Measurements from ENCODE around the gene NCOR1. TPM values are rescaled to one million over a fixed set of nuclear protein-coding genes. Genes with fewer than 3 reads are reported as not detected.
"Not testable (repeated sequence)": the region's sequence is repeated elsewhere in the genome, so short reads cannot be mapped to it uniquely, and the experiment has no call there.

NCOR1 gene
- total RNA-seq, 1 experiment from 2014 or later: 95.2 TPM

DNA sequence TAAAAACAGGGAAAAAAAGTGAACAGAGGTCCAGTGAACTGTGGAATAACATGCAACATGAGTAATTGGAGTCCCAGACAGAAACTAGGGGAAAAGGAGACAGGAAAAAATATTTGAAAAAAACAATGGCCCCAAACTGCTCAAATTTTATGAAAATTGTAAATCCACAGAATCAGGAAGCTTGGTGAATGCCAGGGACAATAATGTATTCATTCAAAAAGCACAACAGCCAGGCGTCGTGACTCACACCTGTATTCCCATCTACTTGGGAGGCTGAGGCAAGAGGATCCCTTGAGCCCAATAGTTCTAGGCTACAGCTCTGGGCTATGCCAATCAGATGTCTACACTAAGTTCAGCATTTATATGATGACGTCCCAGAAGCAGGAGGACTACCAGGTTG lies 23.7 kb downstream of the NCOR1 start:
- H3K9me3 ChIP-seq (ENCODE audit: low read length): no peaks in the 10 kb centered on the region
- DNase-seq: no peak
- no peak overlapping the region for H3K9ac ChIP-seq (ENCODE audit: low read length)
- H3K36me3 ChIP-seq (ENCODE audit: insufficient read depth, low read length): peaks cover 7% of the 10 kb centered on the region
- no peak overlapping the region for H2AFZ ChIP-seq (ENCODE audit: low read length)
- no peaks in the 10 kb centered on the region for H3K4me1 ChIP-seq (ENCODE audit: low read length)
- no peak overlapping the region for H3K27ac ChIP-seq (ENCODE audit: low read length)
- no peak overlapping the region for H3K4me2 ChIP-seq (ENCODE audit: low read depth, low read length, poor library complexity, severe bottlenecking)
- no peak overlapping the region for H3K4me3 ChIP-seq (ENCODE audit: low read length)
- no peaks in the 10 kb centered on the region for H4K20me1 ChIP-seq (ENCODE audit: insufficient read depth, low read depth, low read length)
- H3K27me3 ChIP-seq (ENCODE audit: low read length): no peaks in the 10 kb centered on the region
- H3K79me2 ChIP-seq (ENCODE audit: low read length): peaks cover 88% of the 10 kb centered on the region
- no peaks in the 10 kb centered on the region for H3K9me2 ChIP-seq (replicated peaks; ENCODE audit: insufficient read depth, low read length)

DNA sequence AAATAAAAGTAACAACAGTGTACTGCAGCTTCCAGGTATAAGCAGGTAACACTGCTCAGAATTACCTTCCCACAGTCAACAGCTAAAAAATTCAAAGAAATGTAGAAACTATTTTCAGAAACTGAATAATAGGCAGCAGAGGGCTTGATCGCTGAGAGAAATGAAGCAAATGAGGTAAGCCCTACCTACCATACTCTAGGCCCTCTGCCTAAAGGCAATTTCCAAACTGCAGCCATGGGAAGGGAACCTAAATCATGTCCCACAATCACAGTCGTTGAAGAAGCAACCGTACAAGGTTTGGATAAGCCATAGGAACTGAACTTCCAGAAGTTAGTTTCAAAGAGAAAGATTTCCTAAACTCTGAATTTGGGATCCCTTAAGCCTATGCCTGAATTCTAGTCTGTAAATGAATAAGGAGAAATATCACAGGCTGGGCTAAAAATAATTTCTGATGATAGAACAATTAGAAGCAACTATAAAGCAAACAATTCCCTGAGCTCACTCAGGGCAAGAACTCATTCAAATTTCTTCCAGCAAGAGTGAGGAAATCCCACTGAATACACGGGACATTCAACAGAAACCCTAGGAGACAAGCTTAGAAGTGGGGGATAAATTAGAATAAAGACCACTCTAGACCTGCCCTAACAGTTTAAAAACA lies 24.5 kb downstream of the NCOR1 start:
- H3K9me2 ChIP-seq (replicated peaks; ENCODE audit: insufficient read depth, low read length): no peaks in the 10 kb centered on the region
- no peak overlapping the region for H3K4me2 ChIP-seq (ENCODE audit: low read depth, low read length, poor library complexity, severe bottlenecking)
- no peak overlapping the region for H3K9ac ChIP-seq (ENCODE audit: low read length)
- H3K27me3 ChIP-seq (ENCODE audit: low read length): no peaks in the 10 kb centered on the region
- no peak overlapping the region for H3K4me3 ChIP-seq (ENCODE audit: low read length)
- H3K27ac ChIP-seq (ENCODE audit: low read length): no peak overlapping the region
- no peaks in the 10 kb centered on the region for H4K20me1 ChIP-seq (ENCODE audit: insufficient read depth, low read depth, low read length)
- peaks cover 15% of the 10 kb centered on the region for H3K36me3 ChIP-seq (ENCODE audit: insufficient read depth, low read length)
- no peaks in the 10 kb centered on the region for H3K4me1 ChIP-seq (ENCODE audit: low read length)
- no peak for DNase-seq
- no peak overlapping the region for H2AFZ ChIP-seq (ENCODE audit: low read length)
- no peaks in the 10 kb centered on the region for H3K9me3 ChIP-seq (ENCODE audit: low read length)
- peaks cover 92% of the 10 kb centered on the region for H3K79me2 ChIP-seq (ENCODE audit: low read length)

DNA sequence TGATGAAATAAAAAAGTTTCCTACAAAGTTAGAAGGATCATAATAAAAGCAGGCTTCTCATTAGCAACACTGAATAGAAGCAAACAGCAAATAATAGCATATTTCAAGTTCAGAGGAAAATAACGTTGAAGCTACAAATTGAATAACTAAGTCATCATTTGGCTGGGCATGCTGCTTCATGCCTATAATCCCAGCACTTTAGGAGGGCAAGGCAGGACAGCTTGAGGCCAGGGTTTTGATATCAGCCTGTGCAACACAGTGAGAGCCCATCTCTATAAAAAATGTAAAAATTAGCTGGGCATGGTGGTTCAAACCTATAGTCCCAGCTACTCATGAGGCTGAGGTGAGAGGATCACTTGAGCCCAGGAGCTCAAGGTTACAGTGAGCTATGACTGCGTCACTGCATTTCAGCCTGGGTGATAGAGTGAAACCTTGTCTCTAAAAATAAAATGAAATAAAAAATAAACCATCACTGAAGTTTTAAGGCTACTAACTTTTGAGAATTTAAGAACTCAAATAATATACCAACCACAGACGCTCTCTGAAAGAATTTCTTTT lies 25.5 kb downstream of the NCOR1 start:
- H4K20me1 ChIP-seq (ENCODE audit: insufficient read depth, low read depth, low read length): no peaks in the 10 kb centered on the region
- H3K36me3 ChIP-seq (ENCODE audit: insufficient read depth, low read length): peaks cover 22% of the 10 kb centered on the region
- H3K27ac ChIP-seq (ENCODE audit: low read length): no peak overlapping the region
- no peak overlapping the region for H2AFZ ChIP-seq (ENCODE audit: low read length)
- no peak overlapping the region for H3K9ac ChIP-seq (ENCODE audit: low read length)
- no peaks in the 10 kb centered on the region for H3K27me3 ChIP-seq (ENCODE audit: low read length)
- no peak overlapping the region for H3K4me3 ChIP-seq (ENCODE audit: low read length)
- H3K4me1 ChIP-seq (ENCODE audit: low read length): no peaks in the 10 kb centered on the region
- no peak for DNase-seq
- peaks cover 91% of the 10 kb centered on the region for H3K79me2 ChIP-seq (ENCODE audit: low read length)
- H3K9me2 ChIP-seq (replicated peaks; ENCODE audit: insufficient read depth, low read length): no peaks in the 10 kb centered on the region
- no peaks in the 10 kb centered on the region for H3K9me3 ChIP-seq (ENCODE audit: low read length)
- H3K4me2 ChIP-seq (ENCODE audit: low read depth, low read length, poor library complexity, severe bottlenecking): no peak overlapping the region

DNA sequence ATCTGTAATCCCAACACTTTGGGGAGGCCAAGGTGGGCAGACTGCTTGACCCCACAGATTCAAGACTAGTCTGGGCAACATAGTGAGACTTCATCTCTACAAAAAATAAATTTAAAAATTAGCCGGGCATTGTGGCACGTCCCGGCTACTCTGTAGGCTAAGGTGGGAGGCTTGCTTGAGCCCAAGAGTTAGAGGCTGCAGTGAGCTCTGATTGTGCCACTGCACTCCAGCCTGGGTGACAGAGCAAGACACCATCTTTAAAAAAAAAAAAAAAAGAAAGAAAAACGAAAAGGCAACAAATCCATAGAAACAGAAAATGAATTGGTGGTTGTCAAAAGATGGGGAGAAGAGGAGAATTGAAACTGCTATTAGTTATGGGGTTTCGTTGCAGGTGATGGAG lies 27.7 kb downstream of the NCOR1 start:
- no peak overlapping the region for H3K4me2 ChIP-seq (ENCODE audit: low read depth, low read length, poor library complexity, severe bottlenecking)
- H3K4me3 ChIP-seq (ENCODE audit: low read length): no peak overlapping the region
- H3K9me2 ChIP-seq (replicated peaks; ENCODE audit: insufficient read depth, low read length): no peaks in the 10 kb centered on the region
- H3K27ac ChIP-seq (ENCODE audit: low read length): no peak overlapping the region
- H3K9me3 ChIP-seq (ENCODE audit: low read length): no peaks in the 10 kb centered on the region
- H3K27me3 ChIP-seq (ENCODE audit: low read length): no peaks in the 10 kb centered on the region
- H3K36me3 ChIP-seq (ENCODE audit: insufficient read depth, low read length): peaks cover 34% of the 10 kb centered on the region
- H3K79me2 ChIP-seq (ENCODE audit: low read length): peaks cover 96% of the 10 kb centered on the region
- H2AFZ ChIP-seq (ENCODE audit: low read length): no peak overlapping the region
- H4K20me1 ChIP-seq (ENCODE audit: insufficient read depth, low read depth, low read length): no peaks in the 10 kb centered on the region
- H3K4me1 ChIP-seq (ENCODE audit: low read length): no peaks in the 10 kb centered on the region
- no peak overlapping the region for H3K9ac ChIP-seq (ENCODE audit: low read length)
- DNase-seq: no peak

GRCh38 chr17:16181581-16181980 lies 33.8 kb downstream of the NCOR1 start:
- Histone ChIP-seq H3K9ac (ENCODE audit: low read length) (no peak overlapping the region), H2AFZ (ENCODE audit: low read length) (no peak overlapping the region), H3K4me2 (ENCODE audit: low read depth, low read length, poor library complexity, severe bottlenecking) (no peak overlapping the region), H3K4me3 (ENCODE audit: low read length) (no peak overlapping the region), H3K9me3 (ENCODE audit: low read length) (no peaks in the 10 kb centered on the region), H3K4me1 (ENCODE audit: low read length) (no peaks in the 10 kb centered on the region), H3K27ac (ENCODE audit: low read length) (no peak overlapping the region), H4K20me1 (ENCODE audit: insufficient read depth, low read depth, low read length) (no peaks in the 10 kb centered on the region), H3K79me2 (ENCODE audit: low read length) (peaks cover 88% of the 10 kb centered on the region), H3K9me2 (replicated peaks; ENCODE audit: insufficient read depth, low read length) (no peaks in the 10 kb centered on the region), H3K36me3 (ENCODE audit: insufficient read depth, low read length) (peaks cover 39% of the 10 kb centered on the region), H3K27me3 (ENCODE audit: low read length) (no peaks in the 10 kb centered on the region)
- no peak for DNase-seq

- Histone ChIP-seq H3K9ac (ENCODE audit: low read length) (no peak overlapping the region), H3K79me2 (ENCODE audit: low read length) (peaks cover 90% of the 10 kb centered on the region), H3K9me2 (replicated peaks; ENCODE audit: insufficient read depth, low read length) (no peaks in the 10 kb centered on the region), H2AFZ (ENCODE audit: low read length) (no peak overlapping the region), H3K27me3 (ENCODE audit: low read length) (no peaks in the 10 kb centered on the region), H3K27ac (ENCODE audit: low read length) (no peak overlapping the region), H3K4me2 (ENCODE audit: low read depth, low read length, poor library complexity, severe bottlenecking) (no peak overlapping the region), H4K20me1 (ENCODE audit: insufficient read depth, low read depth, low read length) (no peaks in the 10 kb centered on the region), H3K36me3 (ENCODE audit: insufficient read depth, low read length) (peaks cover 16% of the 10 kb centered on the region), H3K4me1 (ENCODE audit: low read length) (no peaks in the 10 kb centered on the region), H3K4me3 (ENCODE audit: low read length) (no peak overlapping the region), H3K9me3 (ENCODE audit: low read length) (no peaks in the 10 kb centered on the region)
- no peak for DNase-seq
Observed at GRCh38 chr17:16178836-16179235, 36.5 kb downstream of the NCOR1 start.

- Histone ChIP-seq H3K4me2 (ENCODE audit: low read depth, low read length, poor library complexity, severe bottlenecking) (peak overlapping the region; percentile 27), H3K27me3 (ENCODE audit: low read length) (no peaks in the 10 kb centered on the region), H3K79me2 (ENCODE audit: low read length) (peaks cover 63% of the 10 kb centered on the region)
Observed at GRCh38 chr17:16171613-16172012, 43.7 kb downstream of the NCOR1 start.

DNA sequence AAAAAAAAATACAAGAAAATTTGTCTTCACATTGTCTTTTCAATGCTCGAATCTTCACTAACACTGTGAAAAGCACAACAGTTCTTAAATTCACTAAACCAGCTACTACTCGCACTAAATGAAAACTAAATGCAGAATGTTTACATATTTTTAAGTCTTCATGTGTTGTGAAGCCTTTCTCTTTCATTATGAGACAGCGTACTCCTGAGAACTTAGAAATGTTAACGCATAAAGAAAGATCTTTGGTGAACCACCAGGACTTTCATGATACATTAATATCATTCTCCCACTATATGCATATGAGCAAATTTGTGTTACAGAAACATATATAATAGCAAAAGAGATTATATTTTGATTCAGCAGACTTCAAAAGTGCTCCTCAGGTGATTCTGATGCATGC lies 48.6 kb downstream of the NCOR1 start:
- H3K4me1 ChIP-seq (ENCODE audit: low read length); H3K9ac ChIP-seq (ENCODE audit: low read length); H4K20me1 ChIP-seq (ENCODE audit: insufficient read depth, low read depth, low read length); H3K36me3 ChIP-seq (ENCODE audit: insufficient read depth, low read length); DNase-seq; H3K27ac ChIP-seq (ENCODE audit: low read length); H3K4me2 ChIP-seq (ENCODE audit: low read depth, low read length, poor library complexity, severe bottlenecking); H2AFZ ChIP-seq (ENCODE audit: low read length); H3K4me3 ChIP-seq (ENCODE audit: low read length); H3K27me3 ChIP-seq (ENCODE audit: low read length); H3K9me2 ChIP-seq (replicated peaks; ENCODE audit: insufficient read depth, low read length); H3K9me3 ChIP-seq (ENCODE audit: low read length): not testable (repeated sequence)
- peaks cover 40% of the 10 kb centered on the region for H3K79me2 ChIP-seq (ENCODE audit: low read length)

More at GRCh38 chr17:16171613-16172012, 43.7 kb downstream of the NCOR1 start:
- Histone ChIP-seq H3K27ac (ENCODE audit: low read length) (peak overlapping the region; percentile 46), H3K9me3 (ENCODE audit: low read length) (no peaks in the 10 kb centered on the region), H3K4me3 (ENCODE audit: low read length) (no peak overlapping the region), H3K4me1 (ENCODE audit: low read length) (peaks cover 17% of the 10 kb centered on the region), H3K9me2 (replicated peaks; ENCODE audit: insufficient read depth, low read length) (no peaks in the 10 kb centered on the region), H3K9ac (ENCODE audit: low read length) (no peak overlapping the region), H2AFZ (ENCODE audit: low read length) (no peak overlapping the region), H4K20me1 (ENCODE audit: insufficient read depth, low read depth, low read length) (no peaks in the 10 kb centered on the region), H3K36me3 (ENCODE audit: insufficient read depth, low read length) (0 out of 2 replicates have a peak, but pooled peaks cover 8% of the 10 kb centered on the region)
- DNase-seq: no peak
